ENCODE measurements around the gene ASCL2.

The ASCL2 gene

GRCh38 chr11:2270322-2271076 is at the start of gene ASCL2:
Gene ASCL2, minus strand, starts transcription at chr11:2270588. Its CDS starts 256 bp downstream, at chr11:2270332.
- no peak for DNase-seq

- DNase-seq, result no peak
These were observed 49.5 kb upstream of the ASCL2 start for GRCh38 chr11:2319791-2320472.

- no peak for DNase-seq
These were observed 48.3 kb upstream of the ASCL2 start for GRCh38 chr11:2318707-2319106.

- no peak for DNase-seq
These were observed 47.7 kb upstream of the ASCL2 start for GRCh38 chr11:2318123-2318522.

GRCh38 chr11:2317354-2318050 is 47.1 kb upstream of the ASCL2 start:
- no peak for DNase-seq

- DNase-seq, result no peak
These were observed 46.5 kb upstream of the ASCL2 start for GRCh38 chr11:2316963-2317244.

GRCh38 chr11:2316169-2316962 is 46.0 kb upstream of the ASCL2 start:
- DNase-seq, result no peak

- no peak for DNase-seq
These were observed 45.2 kb upstream of the ASCL2 start for GRCh38 chr11:2315395-2316168.

- DNase-seq, result no peak
These were observed 44.4 kb upstream of the ASCL2 start for GRCh38 chr11:2314525-2315394.

GRCh38 chr11:2314136-2314524 is 43.7 kb upstream of the ASCL2 start:
- no peak for DNase-seq

- DNase-seq, result no peak
These were observed 42.9 kb upstream of the ASCL2 start for GRCh38 chr11:2313051-2313951.

- no peak for DNase-seq
These were observed 42.0 kb upstream of the ASCL2 start for GRCh38 chr11:2312232-2313042.

GRCh38 chr11:2311353-2312133 is 41.2 kb upstream of the ASCL2 start:
- DNase-seq, result no peak

GRCh38 chr11:2310786-2311352 is 40.5 kb upstream of the ASCL2 start:
- no peak for DNase-seq

GRCh38 chr11:2310073-2310785 is 39.8 kb upstream of the ASCL2 start:
- DNase-seq, result no peak

GRCh38 chr11:2309251-2310072 is 39.1 kb upstream of the ASCL2 start:
- no peak for DNase-seq

GRCh38 chr11:2308713-2309112 is 38.3 kb upstream of the ASCL2 start:
- DNase-seq, result no peak

Data from SHP77 (cell line).